ENCODE measurements around the gene WAPL. TPM values are rescaled to one million over a fixed set of nuclear protein-coding genes. Genes with fewer than 3 reads are reported as not detected.

The WAPL gene

DNA sequence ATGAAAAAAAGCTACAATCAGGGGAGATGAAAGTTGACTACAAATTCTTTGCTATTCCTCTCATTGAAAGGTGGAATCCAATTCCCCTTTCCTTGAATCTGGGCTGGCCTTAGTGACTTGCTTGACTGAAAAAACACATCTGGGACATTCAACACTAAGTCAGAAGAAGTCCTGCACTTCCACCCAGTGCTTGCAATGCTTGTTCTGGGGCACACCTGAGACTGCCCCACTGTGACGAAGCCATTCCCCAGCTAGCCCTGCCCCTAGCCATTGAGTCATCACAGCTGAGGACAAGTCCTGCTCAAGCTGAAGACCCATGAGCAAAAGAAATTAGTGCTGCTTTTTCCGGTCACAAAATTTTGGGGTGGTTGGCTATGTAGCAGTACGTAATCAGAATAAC is 135.8 kb downstream of the WAPL start:
- Histone ChIP-seq H3K4ac (ENCODE audit: low read length) (no peak overlapping the region), H2BK5ac (ENCODE audit: low read length) (no peak overlapping the region), H2AK5ac (ENCODE audit: low read depth, low read length) (no peak overlapping the region), H3K9ac (ENCODE audit: low read depth, low read length, poor library complexity) (no peak overlapping the region), H3K79me1 (ENCODE audit: low read depth, low read length) (no peaks in the 10 kb centered on the region), H2BK120ac (ENCODE audit: low read depth, low read length) (no peak overlapping the region), H3K4me3 (ENCODE audit: low read length in 2 of 2) (no peak overlapping the region), H3K23ac (ENCODE audit: low read depth, low read length, poor library complexity) (no peak overlapping the region), H3K4me2 (ENCODE audit: insufficient read depth, low read length, poor library complexity, severe bottlenecking) (no peak overlapping the region), H3K27me3 (ENCODE audit: control insufficient read depth in 3 of 3, insufficient read depth in 3 of 3, low read depth in 1 of 3, low read length in 3 of 3) (peaks cover 0 to 48% (median 3%) of the 10 kb centered on the region in 3 experiments), H3K27ac (replicated peaks; ENCODE audit: low read length) (no peak overlapping the region), H3K18ac (ENCODE audit: low read length) (no peak overlapping the region), H4K91ac (ENCODE audit: low read depth, low read length, poor library complexity) (no peak overlapping the region), H2BK15ac (ENCODE audit: low read length) (no peak overlapping the region), H3K4me1 (ENCODE audit: control insufficient read depth in 2 of 2, insufficient read depth in 1 of 2, low read depth in 1 of 2, low read length in 2 of 2) (peaks cover 0 to 8% of the 10 kb centered on the region in 2 donors), H3K9me3 (replicated peaks in 1 of 2; ENCODE audit: control insufficient read depth in 2 of 2, insufficient read depth in 1 of 2, low read depth in 1 of 2, low read length in 2 of 2) (no peaks in the 10 kb centered on the region), H2BK12ac (ENCODE audit: low read length) (no peak overlapping the region), H3K14ac (ENCODE audit: low read length) (no peak overlapping the region), H4K8ac (ENCODE audit: low read depth, low read length) (no peak overlapping the region), H3K36me3 (replicated peaks in 1 of 2; ENCODE audit: control insufficient read depth in 2 of 2, insufficient read depth in 2 of 2, low read length in 2 of 2) (no peaks in the 10 kb centered on the region), H2AFZ (ENCODE audit: low read length) (no peak overlapping the region)
- no CpG with 5 or more reads among the region's 3 CpGs for WGBS, 2 donors (ENCODE audit: extremely low coverage in 2 of 2, insufficient read length in 2 of 2, insufficient replicate concordance in 1 of 2)
- DNase-seq (ENCODE audit: low spot score), result no peak

Small RNAs within 50 kb of the gene (small RNA-seq; reads per million reads assigned to genes)
- gene RNU6-780P (ENCODE audit: insufficient read depth), result not detected

Data from neuronal stem cell (in vitro differentiated cells).